PC-3 (cell line): ENCODE results near the gene RIPOR2.

Experiments used
- CTCF ChIP-seq: fragments of 300-600 bp; sonication (generic); conservative IDR thresholded peaks from 2 replicates; pipeline ENCODE4 v1.5.1; 2017; ENCODE audit warnings: antibody characterized with exemption, low read depth, mild to moderate bottlenecking, low read length
- EZH2 ChIP-seq: fragments of 300-600 bp; sonication (generic); IDR thresholded peaks from one replicate; pipeline ENCODE4 v1.6.1; 2017; ENCODE audit warnings: antibody characterized with exemption, mild to moderate bottlenecking, low read length; ENCODE audit not compliant: unreplicated experiment
- EZH2phosphoT487 ChIP-seq: fragments of 300-600 bp; sonication (generic); IDR thresholded peaks from 2 replicates; pipeline ENCODE4 v1.6.1; 2018; ENCODE audit warnings: mild to moderate bottlenecking, antibody characterized with exemption, low read length, borderline replicate concordance

- TF ChIP-seq CTCF: no peak
- TF ChIP-seq EZH2phosphoT487: no peak
- TF ChIP-seq EZH2: no peak
Observed at GRCh38 chr6:24778121-24778520, 157.6 kb downstream of the RIPOR2 start.
